NCI-H2029 (cell line): ENCODE measurements around the gene TRAF7.

ENCODE experiments used
- DNase-seq: peaks from one replicate; lab custom pipeline; 2025; lab: John Stamatoyannopoulos, UW

The TRAF7 gene

DNA sequence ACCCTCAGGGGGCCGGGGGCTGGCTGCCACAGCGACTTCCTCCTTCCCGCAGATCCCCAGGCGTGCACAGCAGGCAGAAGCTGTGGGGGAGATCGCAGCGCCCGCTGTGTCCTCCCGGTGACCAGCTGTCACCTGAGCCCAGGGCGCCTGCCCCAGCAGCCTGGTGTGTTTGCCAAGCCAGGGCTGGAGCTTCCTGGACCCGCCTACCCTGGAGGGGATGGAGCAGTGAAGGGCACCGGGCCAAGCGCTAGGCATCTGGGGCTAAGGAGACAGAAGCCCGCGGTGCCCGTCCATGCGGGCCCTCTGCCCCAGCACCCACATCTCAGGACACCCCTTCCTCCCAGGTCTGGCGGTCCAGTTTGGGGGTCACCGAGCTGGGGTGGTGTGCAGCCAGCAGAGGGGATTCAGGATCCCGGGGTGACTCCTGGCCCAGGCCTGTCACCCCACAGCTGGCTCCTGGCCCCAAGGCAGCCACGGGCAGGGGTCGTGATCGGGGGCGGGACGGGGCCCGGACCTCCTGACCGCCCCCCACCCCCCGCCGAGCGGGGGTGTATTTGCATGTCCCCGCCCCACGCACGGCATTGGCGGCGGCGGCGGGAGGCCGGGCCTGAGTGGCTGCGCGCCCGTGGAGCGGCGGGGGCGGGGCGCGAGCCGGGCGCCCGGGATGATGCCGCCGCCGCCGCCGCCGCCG, 7.5 kb upstream of the TRAF7 start, which contains the start of gene RAB26:
Gene RAB26, plus strand, starts transcription at position 645 of the 691 bp plus-strand sequence. CDS start 159 bp downstream, outside the sequence.
- peak; percentile 96 for DNase-seq

DNA sequence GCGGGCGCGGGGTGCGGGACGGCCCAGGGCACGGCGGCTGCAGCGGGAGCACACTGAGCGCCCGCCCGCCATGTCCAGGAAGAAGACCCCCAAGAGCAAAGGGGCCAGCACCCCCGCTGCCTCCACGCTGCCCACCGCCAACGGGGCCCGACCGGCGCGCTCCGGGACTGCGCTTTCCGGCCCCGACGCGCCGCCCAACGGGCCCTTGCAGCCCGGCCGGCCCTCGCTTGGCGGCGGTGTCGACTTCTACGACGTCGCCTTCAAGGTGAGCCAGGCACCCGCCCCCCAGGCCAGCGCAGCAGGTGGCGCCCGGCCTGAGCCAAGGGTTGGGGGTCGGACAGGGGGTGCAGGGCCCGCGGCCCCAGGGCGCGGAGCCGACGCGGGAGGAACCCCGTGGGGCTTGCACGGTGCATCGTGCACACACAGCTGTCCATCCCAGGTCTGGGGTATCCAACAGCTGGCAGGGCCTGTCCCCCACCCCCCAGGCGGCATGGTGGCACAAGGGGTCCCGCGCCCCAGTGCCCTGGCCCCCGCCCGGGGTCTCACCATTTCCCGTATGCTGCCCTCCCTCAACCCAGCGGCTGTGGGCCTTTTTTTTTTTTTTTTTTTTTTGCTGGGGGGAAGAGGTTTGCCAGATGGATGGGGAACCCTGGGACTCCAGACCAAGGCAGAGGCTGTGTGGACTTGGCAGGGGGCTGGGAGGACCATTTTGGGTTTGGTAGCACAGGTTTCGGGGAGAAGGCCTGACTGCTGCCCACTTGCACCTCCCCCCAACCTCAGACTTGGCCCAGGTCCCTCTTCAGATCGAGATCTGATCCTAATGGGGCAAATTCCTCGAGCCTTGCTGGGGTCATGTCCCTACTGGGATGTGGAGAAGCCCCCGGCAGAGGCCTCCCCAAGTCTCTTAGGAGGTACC, 6.6 kb upstream of the TRAF7 start:
- DNase-seq: no peak

DNA sequence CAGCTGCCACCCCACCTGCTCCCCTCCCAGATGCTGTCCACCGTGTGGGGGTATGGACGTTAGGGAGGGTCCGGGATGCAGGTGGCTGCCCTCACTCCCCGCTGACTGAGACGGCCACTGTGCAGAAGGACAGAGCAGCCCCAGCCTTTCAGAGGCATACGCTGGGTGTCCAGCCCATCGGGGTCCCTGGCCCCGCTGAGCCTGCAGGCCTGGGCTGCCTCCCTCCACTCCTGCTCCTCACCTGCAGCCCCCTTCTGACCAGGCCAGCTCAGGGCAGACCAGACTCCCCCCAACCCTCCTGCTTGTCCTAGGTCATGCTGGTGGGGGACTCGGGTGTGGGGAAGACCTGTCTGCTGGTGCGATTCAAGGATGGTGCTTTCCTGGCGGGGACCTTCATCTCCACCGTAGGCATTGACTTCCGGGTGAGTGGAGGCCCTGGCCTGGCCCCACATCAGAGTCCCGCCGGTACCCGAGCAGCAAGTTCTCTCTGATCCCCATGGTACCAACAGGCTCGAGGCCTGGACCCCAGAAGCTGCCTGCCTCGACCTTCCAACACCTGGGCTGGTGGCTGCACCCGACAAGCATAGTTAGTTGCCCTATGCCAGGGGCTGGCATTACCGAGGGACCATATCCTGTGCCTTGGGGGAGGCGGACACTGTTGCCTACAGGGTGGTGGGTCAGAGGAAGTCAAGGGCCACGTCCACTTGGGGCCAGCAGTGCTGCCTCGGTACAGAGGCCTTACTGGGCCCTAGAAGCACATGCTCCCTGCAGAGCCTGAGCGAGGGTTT, 5.8 kb upstream of the TRAF7 start:
- DNase-seq: no peak

DNA sequence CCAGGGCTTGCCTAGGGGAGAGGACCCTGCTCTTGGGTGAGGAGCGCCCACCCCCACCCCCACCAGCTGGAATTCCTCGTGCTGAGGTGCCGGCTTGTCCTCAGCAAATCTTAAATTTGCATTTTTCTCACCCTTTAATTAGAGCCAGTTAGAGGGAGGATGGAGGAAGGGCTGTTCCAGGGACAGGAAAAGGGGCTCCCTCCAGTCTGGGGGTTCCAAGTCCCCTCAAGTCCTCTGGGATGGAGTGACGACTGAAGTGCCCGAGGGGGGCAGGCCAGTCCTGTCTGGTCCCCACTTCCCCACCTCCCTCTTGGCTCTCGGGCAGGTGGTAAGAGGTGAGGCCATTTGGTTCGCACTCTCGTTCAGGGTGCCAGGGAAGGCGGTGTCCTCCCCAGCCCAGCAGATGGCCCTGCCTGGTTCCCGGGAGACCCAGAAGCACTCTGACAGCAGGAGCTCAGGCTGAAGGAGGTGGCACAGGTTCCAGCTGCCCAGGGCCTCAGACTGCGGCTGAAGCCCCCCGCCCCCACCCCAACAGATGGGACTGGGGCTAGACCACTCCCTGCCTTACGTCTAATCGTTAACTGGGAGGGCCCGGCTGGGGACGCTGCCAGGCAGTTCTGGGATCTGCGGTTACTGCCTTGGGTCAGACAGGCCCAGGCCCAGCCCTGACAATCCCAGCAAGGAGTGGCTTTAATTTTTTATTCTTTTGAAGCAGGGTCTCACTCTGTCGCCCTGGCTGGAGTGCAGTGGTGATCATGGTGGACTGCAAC, 5.0 kb upstream of the TRAF7 start:
- DNase-seq: peak; percentile 26

DNA sequence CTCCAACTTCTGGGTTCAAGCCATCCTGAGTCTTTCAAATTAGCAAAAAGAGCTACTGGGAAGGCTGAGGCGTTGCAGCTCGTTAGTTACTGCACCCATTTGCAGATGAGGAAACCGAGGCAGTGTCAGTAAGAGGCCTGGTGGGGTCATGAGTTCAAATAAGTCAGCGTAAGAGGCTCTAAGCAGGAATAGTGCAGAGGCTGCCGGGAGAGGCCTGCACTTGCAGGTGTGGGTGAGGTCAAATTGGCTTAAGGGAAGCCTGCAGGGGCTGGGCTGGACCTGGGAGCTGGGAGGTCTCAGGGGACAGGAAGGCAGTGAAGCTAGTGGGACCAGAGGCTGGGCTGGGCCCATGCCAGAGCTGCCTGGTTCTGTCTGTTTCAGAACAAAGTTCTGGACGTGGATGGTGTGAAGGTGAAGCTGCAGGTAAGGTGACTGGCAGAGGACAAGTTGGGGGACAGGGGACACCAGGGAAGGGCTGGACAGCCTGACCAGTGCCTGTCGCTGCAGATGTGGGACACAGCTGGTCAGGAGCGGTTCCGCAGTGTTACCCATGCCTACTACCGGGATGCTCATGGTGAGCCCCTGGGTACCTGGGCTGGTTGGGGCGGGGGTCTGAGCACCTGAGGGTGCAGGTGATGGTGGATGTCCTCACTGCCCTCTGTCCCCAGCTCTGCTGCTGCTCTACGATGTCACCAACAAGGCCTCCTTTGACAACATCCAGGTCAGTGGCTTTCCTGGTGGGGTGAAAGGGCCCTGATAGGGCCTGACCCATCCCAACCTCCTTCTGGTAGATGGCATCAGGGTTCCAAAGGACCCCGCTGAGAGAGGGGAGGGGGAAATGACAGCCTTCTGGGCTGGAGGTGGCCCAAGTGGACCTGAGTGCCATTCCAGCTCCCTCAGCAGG, 4.1 kb upstream of the TRAF7 start:
- no peak for DNase-seq

DNA sequence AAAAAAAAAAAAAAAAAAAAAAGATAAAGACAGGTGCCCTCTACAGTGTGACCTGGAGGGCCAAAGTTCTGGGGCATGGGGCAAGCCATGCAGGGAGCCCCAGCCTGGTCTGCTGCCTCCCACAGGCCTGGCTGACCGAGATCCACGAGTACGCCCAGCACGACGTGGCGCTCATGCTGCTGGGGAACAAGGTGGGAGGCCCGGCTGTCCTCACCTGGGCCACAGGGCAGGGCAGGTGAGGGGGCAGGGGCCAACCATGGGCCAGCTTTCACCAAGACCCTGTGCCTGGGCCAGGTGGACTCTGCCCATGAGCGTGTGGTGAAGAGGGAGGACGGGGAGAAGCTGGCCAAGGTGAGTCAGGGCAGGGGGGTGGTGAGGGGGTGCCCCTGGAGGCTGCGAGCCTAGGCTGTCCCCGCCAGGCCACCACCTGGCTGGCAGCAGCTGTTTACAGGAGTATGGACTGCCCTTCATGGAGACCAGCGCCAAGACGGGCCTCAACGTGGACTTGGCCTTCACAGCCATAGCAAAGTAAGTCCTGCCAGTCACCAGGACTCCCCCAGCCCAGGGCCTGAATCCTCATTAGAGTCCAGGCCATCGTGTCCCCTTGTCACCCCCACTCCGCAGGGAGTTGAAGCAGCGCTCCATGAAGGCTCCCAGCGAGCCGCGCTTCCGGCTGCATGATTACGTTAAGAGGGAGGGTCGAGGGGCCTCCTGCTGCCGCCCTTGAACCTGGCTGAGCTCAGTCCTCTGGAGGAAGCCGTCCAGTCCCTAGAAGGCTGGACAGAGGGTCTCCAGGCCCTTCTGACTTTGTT, 2.7 kb upstream of the TRAF7 start:
- no peak for DNase-seq

DNA sequence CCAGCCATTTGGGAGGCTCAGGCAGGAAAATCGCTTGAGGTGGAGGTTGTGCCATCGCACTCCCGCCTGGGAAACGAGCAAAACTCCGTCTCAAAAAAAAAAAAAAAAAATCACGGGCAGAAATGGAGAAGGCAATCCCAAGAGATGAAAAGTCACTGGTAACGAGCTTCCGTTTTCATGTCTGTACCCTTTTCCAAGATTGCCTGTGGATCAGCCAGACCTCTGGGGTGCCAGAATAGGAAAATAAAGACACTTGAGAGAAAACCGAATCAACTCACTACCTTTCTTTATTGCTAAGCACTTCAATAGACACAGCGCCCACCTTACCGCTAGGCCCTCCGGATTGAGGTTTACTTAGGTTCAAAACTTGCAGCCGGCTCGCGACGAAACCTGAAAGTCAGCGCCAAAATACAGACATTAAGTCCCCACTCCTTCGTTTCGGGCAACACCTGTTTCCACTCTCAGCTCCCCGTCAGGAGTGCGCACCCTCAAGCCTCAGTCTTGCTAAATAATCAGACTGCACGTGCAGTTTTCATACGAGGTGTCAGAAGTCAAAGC, 970 bp upstream of the TRAF7 start:
- no peak for DNase-seq

DNA sequence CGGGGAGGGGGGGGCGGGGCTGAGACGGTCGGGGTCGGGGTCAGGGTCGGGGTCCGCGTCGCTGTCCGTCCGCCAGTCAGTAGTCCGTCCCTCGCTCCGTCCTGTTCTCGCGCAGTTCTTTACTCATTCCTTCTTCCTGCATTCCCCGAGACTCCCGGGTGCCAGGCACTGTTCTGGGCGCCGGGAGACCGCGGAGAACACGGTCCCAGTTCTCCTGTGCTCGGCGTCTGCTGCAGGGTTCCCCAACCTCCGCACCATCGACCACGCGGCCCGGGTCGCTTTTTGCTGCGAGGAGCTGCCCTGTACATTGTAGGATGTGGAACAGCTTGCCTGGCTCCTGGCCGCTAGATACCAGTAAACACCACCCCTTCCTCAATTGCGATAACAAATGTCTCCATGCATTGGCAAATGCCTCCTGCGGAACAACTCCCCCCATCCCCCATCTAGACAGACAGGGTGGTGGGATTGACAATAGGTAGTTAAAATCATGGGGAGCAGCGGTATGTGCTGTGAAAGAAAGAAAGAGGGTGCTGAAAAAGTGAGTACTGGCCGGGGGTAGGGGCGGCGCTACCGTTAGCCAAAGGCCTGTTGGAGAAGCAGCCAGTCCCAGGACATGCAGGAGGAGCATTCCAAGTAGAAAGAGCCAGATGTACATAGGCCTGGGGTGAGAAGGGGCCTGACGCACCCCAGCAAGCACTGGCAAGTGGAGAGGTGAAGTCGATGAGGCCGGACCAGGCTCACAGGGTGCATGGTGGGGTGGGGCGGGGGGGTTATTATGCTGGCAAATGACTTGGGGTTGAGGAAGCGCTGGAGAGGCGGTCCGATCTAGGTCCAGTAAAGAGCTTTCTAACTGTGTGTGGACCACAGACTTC, 631 bp downstream of the TRAF7 start:
- DNase-seq: no peak

DNA sequence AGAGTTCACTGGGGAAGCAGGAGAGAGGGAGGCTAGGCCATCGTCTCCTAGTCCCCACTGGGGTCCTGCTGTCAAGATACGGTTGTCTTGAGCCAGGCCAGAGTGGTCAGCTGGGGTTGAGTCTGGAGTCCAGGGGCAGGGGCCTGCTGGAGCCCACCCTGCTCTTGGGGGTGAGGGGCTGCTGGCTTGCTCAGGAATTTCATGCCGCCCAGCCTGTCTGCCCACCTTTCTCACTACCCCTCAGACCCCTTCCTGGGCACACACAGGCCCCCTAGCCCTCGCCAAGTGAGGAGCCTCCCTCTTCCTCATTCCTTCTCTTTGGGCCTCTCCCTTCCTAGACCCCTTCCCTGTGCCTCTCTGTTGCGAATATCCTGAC, 1.3 kb downstream of the TRAF7 start:
- DNase-seq: no peak

DNA sequence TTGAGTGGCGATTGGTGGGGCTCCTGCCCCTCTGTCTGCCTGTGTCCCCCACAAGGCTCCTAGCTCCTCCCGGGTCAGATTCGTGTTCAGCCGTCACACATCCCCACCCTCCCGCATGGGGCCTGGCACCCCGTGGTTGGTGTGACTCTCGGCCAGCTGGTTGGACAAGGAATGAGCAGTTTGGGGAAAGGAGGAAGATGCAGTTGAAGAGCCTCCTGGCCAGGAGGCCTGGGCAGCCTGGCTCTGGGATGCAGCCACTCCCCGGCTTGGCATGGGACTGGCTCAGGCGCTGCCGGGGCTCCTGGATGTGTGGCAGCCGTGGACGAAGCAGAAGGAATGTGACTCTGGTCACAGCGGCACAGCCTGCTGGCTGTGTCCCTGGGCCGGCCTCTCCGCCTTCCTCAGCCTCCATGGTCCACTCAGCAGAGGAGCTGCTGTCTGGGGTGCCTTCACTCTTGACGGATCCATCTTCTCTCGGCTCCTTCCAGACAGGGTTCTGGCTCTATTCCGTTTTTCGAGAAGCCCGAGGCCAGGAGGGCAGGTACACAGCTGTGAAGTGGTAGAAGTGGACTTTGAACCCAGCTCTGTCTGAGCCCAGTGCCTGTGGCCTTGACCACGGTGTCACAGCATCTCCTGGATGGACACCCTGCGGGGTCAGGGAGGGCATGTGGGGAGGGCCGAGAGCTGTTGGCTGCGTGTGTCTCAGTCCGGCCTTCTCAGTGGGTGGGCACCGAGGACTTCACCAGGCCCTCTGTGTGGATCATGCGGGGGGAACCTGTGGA, 2.1 kb downstream of the TRAF7 start:
- DNase-seq: no peak

DNA sequence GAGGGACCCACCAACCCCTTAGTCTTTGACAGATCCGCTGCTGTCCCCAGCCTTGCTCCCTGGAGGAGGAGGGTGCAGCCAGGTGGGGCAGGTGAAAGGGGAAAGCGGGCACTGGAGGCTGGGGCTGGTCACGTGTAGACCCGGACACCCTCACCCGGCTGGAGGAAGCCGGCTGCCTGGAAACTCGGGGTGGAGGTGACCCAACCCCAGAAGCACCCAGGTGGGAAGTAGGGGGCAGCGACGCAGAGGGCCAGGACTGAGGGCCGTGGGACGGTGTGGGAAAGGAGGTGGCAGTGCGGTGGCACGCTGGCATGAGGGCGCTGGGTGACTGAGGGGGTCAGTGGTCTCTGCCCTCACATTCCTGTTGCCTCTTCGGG, 2.7 kb downstream of the TRAF7 start:
- no peak for DNase-seq

DNA sequence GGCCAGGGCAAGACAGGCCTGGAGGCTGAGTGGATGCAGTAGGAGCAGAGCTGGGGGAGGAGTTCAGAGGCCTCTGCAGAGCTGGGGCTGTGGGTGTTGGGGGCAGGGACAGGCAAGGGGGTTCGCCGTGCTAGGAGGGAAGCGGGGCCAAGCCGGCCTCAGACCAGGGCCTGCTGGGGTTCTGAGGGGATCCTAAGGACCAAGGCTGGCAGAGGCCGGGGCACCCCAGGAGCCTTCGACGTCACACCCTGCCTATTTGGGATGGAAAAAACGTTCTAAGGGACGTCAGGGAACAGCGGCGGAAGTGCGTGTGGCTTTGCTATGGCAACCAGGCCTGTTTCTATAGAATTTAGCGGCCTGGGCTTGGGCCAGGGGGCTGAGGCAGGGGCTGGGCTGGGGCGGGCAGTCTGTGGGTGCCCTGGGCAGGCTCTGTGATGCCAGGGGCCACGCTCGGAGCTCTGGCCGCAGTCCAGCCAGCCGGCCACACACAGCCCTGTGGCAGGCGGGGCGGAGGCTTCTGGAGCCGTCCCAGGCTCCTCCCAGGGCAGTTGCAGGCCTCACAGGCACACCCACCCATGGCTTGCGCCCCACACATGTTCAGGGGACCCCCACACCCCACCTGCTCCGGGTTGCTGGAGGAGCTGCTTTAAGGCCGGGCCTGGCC, 3.7 kb downstream of the TRAF7 start:
- DNase-seq: no peak

DNA sequence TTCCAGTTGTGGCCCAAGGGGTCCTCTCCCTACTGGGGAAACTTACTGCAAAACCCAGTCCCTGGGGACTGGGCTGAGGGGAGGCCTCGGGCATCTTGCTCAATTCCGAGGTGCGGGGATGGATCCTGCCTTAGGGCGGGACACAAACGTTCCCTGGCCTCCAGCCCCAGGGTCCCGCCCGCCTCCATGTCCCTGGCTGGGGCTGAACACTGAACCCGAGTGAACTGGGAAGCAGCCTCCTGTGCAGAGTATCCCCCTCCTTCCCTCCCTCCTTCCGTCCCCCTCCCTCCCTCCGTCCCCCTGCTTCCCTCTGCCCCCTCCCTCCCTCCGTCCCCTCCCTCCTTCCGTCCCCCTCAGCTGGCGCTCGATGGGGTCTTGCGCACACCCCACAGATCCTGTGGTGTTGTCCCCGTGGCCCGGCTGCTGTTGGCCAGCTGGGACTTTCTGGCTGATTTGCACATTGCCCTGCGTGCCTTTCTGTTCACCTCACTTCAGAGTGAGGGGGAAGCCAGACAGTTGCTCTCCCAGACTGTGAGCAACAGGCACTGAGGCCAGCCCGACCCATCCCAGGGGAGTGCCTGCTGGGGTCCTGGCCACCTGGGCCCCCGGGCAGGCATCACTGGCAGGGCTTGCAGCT, 5.5 kb downstream of the TRAF7 start:
- no peak for DNase-seq

DNA sequence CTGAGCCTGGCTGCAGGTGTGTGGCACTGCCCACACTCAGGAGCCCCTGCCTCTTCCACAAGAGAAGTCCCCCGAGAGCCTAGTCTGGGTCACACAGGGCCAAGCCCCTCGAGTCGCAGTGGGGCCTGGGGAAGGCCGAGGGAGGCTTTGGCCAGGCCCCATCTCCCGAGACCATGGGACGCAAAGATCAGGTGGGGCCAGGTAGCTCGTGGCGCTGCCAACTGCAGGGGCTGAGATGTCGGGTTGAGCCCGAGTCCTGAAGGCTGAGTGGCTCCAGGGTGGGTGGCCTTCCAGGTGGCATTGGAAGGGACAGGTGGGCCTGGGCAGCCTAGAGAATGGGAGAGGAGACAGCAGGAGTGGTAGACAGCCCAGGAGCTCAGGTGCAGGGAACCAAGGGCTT, 6.3 kb downstream of the TRAF7 start:
- DNase-seq: no peak

DNA sequence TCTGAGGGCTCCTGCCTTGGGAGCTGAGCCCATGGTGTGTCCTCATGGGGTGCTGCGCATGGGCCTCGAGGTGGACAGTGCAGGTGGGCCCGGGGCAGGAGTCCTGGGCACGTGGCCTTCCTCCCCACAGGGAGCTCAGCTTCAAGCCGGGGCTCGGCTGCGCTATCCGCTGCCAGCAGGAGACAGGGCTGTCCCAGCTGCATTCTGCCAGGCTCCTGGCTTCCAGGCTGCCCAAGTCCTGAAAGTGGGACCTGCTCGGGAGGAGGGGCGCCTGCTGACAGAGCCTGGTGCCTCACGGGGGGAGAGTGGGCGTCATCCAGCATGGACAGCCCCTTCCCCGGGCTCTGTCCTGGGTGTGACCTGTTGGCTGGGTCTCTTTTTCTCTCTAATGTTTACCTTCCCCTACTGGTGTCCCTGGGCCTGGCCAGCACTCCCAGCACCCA, 7.1 kb downstream of the TRAF7 start:
- no peak for DNase-seq

DNA sequence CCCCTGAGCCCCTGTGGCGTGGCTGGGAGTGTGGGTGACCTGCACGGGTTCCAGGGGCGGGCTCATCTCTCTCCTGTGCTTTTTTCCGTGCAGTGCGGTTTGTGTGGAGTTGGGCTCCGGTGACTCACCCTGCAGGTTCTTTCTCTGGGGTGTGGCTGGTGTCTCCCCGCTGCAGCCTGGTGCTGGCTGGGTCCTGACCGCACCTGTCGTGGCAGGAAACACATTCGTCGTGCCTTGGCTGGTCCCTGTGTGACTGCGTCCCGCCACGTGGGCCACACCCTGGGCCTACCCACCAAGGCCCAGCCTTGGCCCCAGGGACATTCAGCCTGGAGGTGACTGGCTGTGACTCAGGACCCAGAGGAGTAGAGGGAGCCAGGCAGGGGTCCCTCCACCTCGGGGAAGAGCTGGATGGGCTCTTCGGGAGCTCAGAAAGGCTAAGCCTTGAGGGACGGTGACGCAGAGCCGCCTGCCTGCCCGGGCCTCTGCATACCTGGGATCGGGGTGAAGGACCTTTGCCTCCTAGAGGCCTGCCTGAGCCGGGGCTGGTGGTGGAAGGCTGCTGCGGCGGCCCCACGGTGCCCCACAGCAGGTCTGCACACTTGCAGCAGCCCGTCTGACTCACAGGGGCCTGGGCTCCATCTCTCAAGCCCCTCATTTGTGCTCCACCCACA, 7.8 kb downstream of the TRAF7 start:
- no peak for DNase-seq
